Body of pancreas (tissue), 4 donors: ENCODE measurements around the gene ATP1A2.

Experiments used
- POLR2A ChIP-seq, 3 donors: fragments of 450-650 bp; IDR thresholded peaks; one replicate each; pipeline ENCODE4 v1.6.1; 2016; ENCODE audit warnings: antibody characterized with exemption in 3 of 3, mild to moderate bottlenecking in 2 of 3
- TF ChIP-seq, protein P1 (sequence below), 7 experiments: fragments of 450-650 bp in 4 of 7; fragments of 200-600 bp in 3 of 7; sonication (generic) in 3 of 7; IDR thresholded peaks; one replicate each; pipeline ENCODE4 v1.5.1; 2016 to 2019; ENCODE audit warnings: antibody characterized with exemption in 7 of 7

DNA sequence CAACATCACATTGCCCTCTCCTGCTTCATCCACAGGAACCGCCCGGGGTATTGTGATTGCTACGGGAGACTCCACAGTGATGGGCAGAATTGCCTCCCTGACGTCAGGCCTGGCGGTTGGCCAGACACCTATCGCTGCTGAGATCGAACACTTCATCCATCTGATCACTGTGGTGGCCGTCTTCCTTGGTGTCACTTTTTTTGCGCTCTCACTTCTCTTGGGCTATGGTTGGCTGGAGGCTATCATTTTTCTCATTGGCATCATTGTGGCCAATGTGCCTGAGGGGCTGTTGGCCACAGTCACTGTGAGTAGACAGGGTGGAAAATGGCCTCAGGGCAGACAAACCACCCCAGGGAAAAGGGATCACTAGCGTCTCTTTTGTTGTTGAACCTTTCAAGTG is 48.6 kb downstream of the ATP1A2 start:
- TF ChIP-seq, protein P1, sequence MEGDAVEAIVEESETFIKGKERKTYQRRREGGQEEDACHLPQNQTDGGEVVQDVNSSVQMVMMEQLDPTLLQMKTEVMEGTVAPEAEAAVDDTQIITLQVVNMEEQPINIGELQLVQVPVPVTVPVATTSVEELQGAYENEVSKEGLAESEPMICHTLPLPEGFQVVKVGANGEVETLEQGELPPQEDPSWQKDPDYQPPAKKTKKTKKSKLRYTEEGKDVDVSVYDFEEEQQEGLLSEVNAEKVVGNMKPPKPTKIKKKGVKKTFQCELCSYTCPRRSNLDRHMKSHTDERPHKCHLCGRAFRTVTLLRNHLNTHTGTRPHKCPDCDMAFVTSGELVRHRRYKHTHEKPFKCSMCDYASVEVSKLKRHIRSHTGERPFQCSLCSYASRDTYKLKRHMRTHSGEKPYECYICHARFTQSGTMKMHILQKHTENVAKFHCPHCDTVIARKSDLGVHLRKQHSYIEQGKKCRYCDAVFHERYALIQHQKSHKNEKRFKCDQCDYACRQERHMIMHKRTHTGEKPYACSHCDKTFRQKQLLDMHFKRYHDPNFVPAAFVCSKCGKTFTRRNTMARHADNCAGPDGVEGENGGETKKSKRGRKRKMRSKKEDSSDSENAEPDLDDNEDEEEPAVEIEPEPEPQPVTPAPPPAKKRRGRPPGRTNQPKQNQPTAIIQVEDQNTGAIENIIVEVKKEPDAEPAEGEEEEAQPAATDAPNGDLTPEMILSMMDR (IDR thresholded peaks at IDR 0.05) = no peak
- no peak for TF ChIP-seq POLR2A (IDR thresholded peaks at IDR 0.05)
